NOMO-1 treated with dmso at 0.1 percent for 144 hours (cell line): Measurements from ENCODE around the gene CDK13.

ENCODE experiments used
- DNase-seq: peaks from one replicate; lab custom pipeline; 2025; ENCODE audit not compliant: unreplicated experiment; lab: John Stamatoyannopoulos, UW

CDK13 gene

DNA sequence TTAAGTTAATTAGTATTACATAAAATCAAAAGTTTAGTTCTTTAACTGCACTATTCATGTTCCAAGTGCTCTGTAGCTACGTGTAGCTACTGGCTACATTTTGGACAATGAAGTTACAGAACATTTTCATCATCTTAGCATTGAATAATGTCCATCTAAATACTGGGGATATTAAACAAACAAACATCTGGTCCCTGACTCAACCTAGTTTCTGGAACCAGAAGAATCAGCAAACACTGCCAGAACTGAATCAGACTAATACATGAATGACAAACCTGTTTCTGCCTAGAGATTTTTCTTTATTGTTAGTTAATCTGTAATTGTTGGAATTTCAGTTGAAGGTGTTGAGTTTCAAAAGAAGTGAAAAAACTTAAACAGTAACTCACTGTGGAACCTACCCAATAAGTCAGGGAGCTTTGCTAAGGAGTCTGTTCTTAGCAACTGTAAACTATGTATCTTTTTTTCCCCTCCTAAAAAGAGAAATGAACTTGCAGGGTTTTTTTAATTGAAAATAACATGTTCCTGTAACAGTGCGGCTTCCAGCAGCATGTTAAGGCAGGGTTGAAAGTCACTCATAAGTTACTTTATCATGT, 58.3 kb downstream of the CDK13 start:
- no peak for DNase-seq

DNA sequence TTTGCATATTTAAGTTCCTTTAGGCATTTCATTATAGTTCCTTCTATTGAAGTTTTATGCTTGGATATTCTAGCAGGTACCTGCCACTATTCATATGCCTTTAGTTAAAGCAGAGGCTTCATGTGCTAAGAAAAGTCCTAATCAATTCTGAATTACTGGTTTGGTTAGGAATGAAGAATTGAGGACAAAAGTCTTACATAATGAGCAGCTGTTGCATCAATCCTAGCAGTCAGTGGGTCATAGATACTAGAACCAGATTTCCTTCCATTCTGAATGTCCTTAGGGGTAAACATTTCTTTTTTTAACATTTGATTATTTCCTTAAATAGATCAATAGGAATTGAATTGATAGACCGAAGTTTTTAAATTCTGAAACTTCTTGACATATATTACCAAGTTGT, 59.2 kb downstream of the CDK13 start:
- no peak for DNase-seq

- no peak for DNase-seq
These were observed 64.3 kb downstream of the CDK13 start for GRCh38 chr7:40014376-40014775.

GRCh38 chr7:40015790-40016296, 65.8 kb downstream of the CDK13 start:
- DNase-seq, result peak; percentile 21

DNA sequence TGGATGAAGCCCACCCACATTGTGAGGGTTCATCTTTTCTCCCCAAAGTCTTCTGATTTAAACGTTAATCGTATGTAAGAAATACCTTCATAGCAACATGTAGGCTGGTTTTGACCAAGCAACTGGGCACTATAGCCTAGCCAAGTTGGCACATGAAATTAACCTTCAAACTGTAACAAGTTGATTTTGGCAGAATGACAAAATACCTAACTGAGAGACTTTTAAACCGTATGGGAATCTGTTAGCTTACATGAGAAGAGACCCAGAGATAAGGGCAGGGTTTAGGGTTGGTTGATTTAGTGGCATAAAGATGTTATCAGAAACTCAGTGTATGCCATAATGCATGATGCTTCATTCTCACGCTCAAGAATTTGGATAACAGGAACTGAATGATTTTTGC, 69.5 kb downstream of the CDK13 start:
- no peak for DNase-seq

- no peak for DNase-seq
These were observed 74.0 kb downstream of the CDK13 start for GRCh38 chr7:40024048-40024447.

- no peak for DNase-seq
These were observed 74.8 kb downstream of the CDK13 start for GRCh38 chr7:40024841-40025240.

DNA sequence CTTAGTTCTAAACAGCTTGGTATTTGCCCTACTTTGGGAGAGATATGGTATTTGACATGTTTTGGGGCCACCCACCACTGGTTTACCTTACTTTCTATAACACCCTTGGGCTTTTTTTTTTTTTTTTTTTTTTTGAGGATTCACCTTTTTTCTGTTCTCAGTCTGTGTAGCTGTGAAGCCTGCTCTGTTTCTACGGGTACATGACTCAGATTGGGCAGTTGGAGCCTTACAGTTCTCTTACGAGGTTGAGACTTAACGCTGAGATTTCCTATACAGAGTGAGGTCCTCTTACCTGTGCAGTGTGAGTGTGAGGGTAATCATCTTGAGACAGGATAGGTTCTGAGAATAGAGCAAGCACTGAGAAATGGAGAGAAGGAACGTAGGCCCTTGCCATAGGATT, 77.5 kb downstream of the CDK13 start:
- DNase-seq, result no peak

- DNase-seq, result no peak
These were observed 83.8 kb downstream of the CDK13 start for GRCh38 chr7:40033826-40034225.

GRCh38 chr7:40041456-40041855, 91.4 kb downstream of the CDK13 start:
- DNase-seq, result no peak

DNA sequence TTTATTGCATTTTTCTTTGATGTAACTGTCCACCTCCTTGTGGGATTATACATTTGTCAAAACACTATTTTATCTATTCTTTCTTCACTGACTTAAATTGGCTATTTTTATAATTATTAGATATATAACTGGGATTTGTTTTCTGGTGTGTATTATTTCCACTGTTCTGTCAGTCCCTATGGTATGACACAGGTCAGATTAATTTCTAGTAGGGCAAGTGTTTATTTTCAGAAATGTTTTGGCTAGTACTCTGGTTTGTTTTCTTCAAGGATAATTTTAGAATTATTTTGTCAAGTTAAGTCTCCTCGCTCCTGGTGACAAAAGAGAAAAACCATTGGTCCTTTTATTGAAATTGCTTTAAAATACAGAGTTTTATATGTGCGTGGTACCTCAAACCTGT, 93.1 kb downstream of the CDK13 start:
- DNase-seq, result no peak

DNA sequence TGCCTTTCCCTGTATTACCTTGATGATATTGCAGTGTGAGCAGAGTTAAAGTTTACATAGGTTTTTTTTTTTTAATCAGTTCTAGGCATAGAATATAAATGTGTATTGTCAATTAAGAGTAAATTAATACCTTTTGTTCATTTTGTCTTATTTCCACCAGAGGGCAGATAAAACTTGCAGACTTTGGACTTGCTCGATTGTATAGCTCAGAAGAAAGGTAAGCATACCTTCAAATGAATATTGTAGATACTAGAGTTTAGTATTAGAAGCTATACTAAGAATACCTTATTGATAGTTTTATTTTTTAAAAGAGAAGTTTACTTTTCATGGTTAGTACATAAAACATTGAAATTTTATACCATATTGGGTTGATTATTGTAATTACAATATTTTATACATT, 97.6 kb downstream of the CDK13 start:
- DNase-seq, result no peak

DNA sequence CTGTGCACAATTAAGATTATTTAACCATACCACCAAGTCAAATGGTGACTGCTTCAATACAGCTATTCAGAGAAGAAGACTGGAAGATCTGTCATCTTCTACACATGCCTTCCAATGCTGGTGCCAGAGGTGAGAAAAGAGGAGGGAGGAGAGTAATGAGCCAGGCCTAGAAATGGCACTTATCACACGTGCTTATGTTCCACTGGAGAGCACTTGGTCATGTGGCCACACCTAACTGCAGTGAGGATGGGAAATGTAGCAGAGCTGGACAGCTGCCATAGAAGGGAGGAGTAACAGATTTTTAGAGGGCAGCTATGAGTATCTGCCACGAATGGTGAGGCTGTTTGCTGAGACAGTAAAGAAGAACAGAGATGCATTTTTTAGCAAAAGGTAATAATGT, 107.2 kb downstream of the CDK13 start:
- no peak for DNase-seq

GRCh38 chr7:40058026-40058425, 108.0 kb downstream of the CDK13 start:
- no peak for DNase-seq

- DNase-seq, result no peak
These were observed 108.6 kb downstream of the CDK13 start for GRCh38 chr7:40058636-40059035.

DNA sequence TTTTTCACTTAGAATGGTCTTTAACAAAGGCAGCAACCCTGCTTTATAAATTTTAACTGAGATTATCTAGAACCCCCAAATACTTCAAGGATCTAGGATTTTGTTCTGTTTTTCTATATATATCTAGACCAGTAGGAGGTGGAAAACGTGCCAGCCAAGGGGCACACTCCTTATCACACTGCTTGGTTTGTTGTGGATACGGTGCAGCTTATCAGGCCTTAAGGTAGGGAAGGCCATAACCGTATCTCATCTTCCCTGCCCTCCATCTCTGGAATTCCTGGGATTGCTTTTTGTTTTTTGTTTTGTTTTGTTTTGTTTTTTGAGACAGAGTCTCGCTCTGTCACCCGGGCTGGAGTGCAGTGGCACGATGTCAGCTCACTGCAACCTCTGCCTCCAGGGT, 109.0 kb downstream of the CDK13 start:
- DNase-seq, result no peak

GRCh38 chr7:40072268-40072667, 122.2 kb downstream of the CDK13 start:
- no peak for DNase-seq

- DNase-seq, result no peak
These were observed 123.2 kb downstream of the CDK13 start for GRCh38 chr7:40073239-40073638.

DNA sequence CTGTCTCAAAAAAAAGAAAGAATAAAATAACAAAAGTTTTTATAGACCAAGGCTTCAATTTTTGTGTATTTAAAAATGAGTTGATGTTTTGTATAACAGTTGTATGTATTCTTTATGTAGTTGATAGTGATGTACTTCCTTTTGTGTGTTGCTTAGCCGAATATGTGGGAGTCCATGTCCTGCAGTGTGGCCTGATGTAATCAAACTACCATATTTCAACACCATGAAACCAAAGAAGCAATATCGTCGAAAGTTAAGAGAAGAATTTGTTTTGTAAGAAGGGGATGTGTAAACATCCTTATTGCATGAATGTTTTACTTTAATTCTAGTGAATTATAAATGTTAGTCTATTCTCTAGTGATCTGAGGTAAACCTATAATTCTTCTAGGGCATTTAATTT, 127.8 kb downstream of the CDK13 start:
- peak; percentile 2 for DNase-seq

DNA sequence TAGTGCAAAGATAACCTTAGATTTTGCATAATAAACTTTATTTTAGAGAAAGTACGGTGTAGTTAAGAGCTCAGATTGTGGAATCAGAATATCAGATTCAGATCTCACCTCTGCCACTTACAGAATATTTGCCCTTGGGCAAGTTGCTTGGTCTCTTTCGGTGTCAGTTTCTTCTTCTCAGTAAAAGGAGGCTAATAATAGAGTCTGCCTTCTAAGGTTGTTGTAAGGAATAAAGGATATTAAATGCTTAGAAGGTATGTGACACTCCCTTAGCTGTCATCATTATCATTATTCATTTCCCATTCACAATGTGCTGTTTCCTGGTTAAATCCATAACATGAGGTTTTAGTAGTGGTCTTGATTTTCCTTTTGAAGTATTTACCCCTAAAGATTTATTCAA, 142.1 kb downstream of the CDK13 start:
- no peak for DNase-seq

GRCh38 chr7:40093631-40094350, 143.7 kb downstream of the CDK13 start:
- no peak for DNase-seq

GRCh38 chr7:40095230-40095629, 145.2 kb downstream of the CDK13 start:
- DNase-seq, result no peak
